SK-N-SH (cell line): ENCODE results near the gene SLC17A1.

ENCODE experiments used
- EP300 ChIP-seq, 2 experiments: IDR thresholded peaks; 2 replicates each; pipeline versions ENCODE4 v1.4.0 to v1.6.1; 2012; ENCODE audit warnings: borderline replicate concordance in 1 of 2, low read depth in 1 of 2, low read length in 1 of 2
- FOXM1 ChIP-seq: IDR thresholded peaks from 2 replicates; pipeline ENCODE4 v1.4.0; 2012; ENCODE audit warnings: low read depth, mild to moderate bottlenecking
- MXI1 ChIP-seq: IDR thresholded peaks from 2 replicates; pipeline ENCODE4 v1.6.1; 2012; ENCODE audit warnings: mild to moderate bottlenecking, low read depth, low read length, improper control_type of control experiment
- POLR2AphosphoS5 ChIP-seq: IDR thresholded peaks from 2 replicates; pipeline ENCODE4 v1.6.1; 2012; ENCODE audit warnings: low read depth, low read length
- RAD21 ChIP-seq: IDR thresholded peaks from 2 replicates; pipeline ENCODE4 v1.6.1; 2012; ENCODE audit warnings: mild to moderate bottlenecking, low read length
- RFX5 ChIP-seq: IDR thresholded peaks from 2 replicates; pipeline ENCODE4 v1.6.1; 2012; ENCODE audit warnings: mild to moderate bottlenecking, improper control_type of control experiment, low read length
- SMC3 ChIP-seq: IDR thresholded peaks from 2 replicates; pipeline ENCODE4 v1.6.1; 2012; ENCODE audit warnings: low read depth, low read length, improper control_type of control experiment
- TAF1 ChIP-seq: IDR thresholded peaks from 2 replicates; pipeline ENCODE4 v1.6.1; 2012; ENCODE audit warnings: low read depth, mild to moderate bottlenecking, low read length, moderate library complexity, borderline replicate concordance
- TEAD4 ChIP-seq: IDR thresholded peaks from 2 replicates; pipeline ENCODE4 v1.4.0; 2012; ENCODE audit warnings: mild to moderate bottlenecking, borderline replicate concordance; ENCODE audit not compliant: insufficient read depth
- YY1 ChIP-seq: IDR thresholded peaks from 2 replicates; pipeline ENCODE4 v1.4.0; 2012; ENCODE audit warnings: low read depth, mild to moderate bottlenecking
- TF ChIP-seq, protein P1 (sequence below): fragments of 200-600 bp; sonication (generic); IDR thresholded peaks from 2 replicates; pipeline ENCODE4 v1.6.1; 2017; ENCODE audit warnings: antibody characterized with exemption, mild to moderate bottlenecking, moderate library complexity
- TF ChIP-seq, protein P2 (sequence below): IDR thresholded peaks from 2 replicates; pipeline ENCODE4 v1.4.0; 2012; ENCODE audit warnings: low read depth, borderline replicate concordance
- TF ChIP-seq, protein P3 (sequence below): IDR thresholded peaks from 2 replicates; pipeline ENCODE4 v1.6.1; 2012; ENCODE audit warnings: mild to moderate bottlenecking, low read depth, low read length, moderate library complexity

- TF ChIP-seq, protein P1, sequence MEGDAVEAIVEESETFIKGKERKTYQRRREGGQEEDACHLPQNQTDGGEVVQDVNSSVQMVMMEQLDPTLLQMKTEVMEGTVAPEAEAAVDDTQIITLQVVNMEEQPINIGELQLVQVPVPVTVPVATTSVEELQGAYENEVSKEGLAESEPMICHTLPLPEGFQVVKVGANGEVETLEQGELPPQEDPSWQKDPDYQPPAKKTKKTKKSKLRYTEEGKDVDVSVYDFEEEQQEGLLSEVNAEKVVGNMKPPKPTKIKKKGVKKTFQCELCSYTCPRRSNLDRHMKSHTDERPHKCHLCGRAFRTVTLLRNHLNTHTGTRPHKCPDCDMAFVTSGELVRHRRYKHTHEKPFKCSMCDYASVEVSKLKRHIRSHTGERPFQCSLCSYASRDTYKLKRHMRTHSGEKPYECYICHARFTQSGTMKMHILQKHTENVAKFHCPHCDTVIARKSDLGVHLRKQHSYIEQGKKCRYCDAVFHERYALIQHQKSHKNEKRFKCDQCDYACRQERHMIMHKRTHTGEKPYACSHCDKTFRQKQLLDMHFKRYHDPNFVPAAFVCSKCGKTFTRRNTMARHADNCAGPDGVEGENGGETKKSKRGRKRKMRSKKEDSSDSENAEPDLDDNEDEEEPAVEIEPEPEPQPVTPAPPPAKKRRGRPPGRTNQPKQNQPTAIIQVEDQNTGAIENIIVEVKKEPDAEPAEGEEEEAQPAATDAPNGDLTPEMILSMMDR: no peak
- TF ChIP-seq FOXM1: no peak
- TF ChIP-seq, protein P2, sequence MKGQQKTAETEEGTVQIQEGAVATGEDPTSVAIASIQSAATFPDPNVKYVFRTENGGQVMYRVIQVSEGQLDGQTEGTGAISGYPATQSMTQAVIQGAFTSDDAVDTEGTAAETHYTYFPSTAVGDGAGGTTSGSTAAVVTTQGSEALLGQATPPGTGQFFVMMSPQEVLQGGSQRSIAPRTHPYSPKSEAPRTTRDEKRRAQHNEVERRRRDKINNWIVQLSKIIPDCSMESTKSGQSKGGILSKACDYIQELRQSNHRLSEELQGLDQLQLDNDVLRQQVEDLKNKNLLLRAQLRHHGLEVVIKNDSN: no peak
- no peak for TF ChIP-seq TAF1
- TF ChIP-seq MXI1: no peak
- no peak for TF ChIP-seq EP300 (IDR thresholded peaks at IDR 0.05; ENCODE audit: borderline replicate concordance in 1 of 2, low read depth in 1 of 2, low read length in 1 of 2)
- no peak for TF ChIP-seq RFX5
- no peak for TF ChIP-seq SMC3
- no peak for TF ChIP-seq YY1
- TF ChIP-seq RAD21: no peak
- no peak for TF ChIP-seq TEAD4
- TF ChIP-seq POLR2AphosphoS5: no peak
- TF ChIP-seq, protein P3, sequence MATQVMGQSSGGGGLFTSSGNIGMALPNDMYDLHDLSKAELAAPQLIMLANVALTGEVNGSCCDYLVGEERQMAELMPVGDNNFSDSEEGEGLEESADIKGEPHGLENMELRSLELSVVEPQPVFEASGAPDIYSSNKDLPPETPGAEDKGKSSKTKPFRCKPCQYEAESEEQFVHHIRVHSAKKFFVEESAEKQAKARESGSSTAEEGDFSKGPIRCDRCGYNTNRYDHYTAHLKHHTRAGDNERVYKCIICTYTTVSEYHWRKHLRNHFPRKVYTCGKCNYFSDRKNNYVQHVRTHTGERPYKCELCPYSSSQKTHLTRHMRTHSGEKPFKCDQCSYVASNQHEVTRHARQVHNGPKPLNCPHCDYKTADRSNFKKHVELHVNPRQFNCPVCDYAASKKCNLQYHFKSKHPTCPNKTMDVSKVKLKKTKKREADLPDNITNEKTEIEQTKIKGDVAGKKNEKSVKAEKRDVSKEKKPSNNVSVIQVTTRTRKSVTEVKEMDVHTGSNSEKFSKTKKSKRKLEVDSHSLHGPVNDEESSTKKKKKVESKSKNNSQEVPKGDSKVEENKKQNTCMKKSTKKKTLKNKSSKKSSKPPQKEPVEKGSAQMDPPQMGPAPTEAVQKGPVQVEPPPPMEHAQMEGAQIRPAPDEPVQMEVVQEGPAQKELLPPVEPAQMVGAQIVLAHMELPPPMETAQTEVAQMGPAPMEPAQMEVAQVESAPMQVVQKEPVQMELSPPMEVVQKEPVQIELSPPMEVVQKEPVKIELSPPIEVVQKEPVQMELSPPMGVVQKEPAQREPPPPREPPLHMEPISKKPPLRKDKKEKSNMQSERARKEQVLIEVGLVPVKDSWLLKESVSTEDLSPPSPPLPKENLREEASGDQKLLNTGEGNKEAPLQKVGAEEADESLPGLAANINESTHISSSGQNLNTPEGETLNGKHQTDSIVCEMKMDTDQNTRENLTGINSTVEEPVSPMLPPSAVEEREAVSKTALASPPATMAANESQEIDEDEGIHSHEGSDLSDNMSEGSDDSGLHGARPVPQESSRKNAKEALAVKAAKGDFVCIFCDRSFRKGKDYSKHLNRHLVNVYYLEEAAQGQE: no peak
Observed at GRCh38 chr6:25756382-25757363, 75.2 kb downstream of the SLC17A1 start.
